Sigmoid colon (tissue), 4 donors: Measurements from ENCODE around the gene GRIK4.

Experiments
- CTCF ChIP-seq, 4 experiments: fragments of 450-650 bp in 3 of 4; fragments of 200-600 bp in 1 of 4; IDR thresholded peaks; one replicate each; pipeline ENCODE4 v1.5.1; 2016 to 2019; ENCODE audit warnings: antibody characterized with exemption in 4 of 4, mild to moderate bottlenecking in 3 of 4, moderate library complexity in 2 of 4
- EP300 ChIP-seq, 4 donors: sonication (generic); formaldehyde crosslinking; IDR thresholded peaks; one replicate each; pipeline ENCODE4 v1.6.1; 2017; ENCODE audit warnings: antibody characterized with exemption in 4 of 4
- POLR2A ChIP-seq, 2 donors: fragments of 450-650 bp; IDR thresholded peaks; one replicate each; pipeline ENCODE4 v1.6.1; 2016; ENCODE audit warnings: antibody characterized with exemption in 2 of 2, mild to moderate bottlenecking in 2 of 2, moderate library complexity in 2 of 2

- TF ChIP-seq CTCF (IDR thresholded peaks at IDR 0.05): no peak
- TF ChIP-seq EP300 (IDR thresholded peaks at IDR 0.05): no peak
- no peak for TF ChIP-seq POLR2A (IDR thresholded peaks at IDR 0.05)
Measured at GRCh38 chr11:120613264-120614226, 102.0 kb downstream of the GRIK4 start.
